SK-N-SH (cell line): ENCODE data around the gene PGGHG.

ENCODE experiments used
- CHD2 ChIP-seq: fragments of 150-350 bp; IDR thresholded peaks from 2 replicates; pipeline ENCODE4 v1.6.1; 2018; ENCODE audit warnings: low read length; ENCODE audit not compliant: partially characterized antibody
- CTCF ChIP-seq: fragments of 200-600 bp; sonication (generic); IDR thresholded peaks from 2 replicates; pipeline ENCODE4 v1.6.1; 2017; ENCODE audit warnings: antibody characterized with exemption, mild to moderate bottlenecking, moderate library complexity
- EP300 ChIP-seq, 2 experiments: IDR thresholded peaks; 2 replicates each; pipeline versions ENCODE4 v1.4.0 to v1.6.1; 2012; ENCODE audit warnings: borderline replicate concordance in 1 of 2, low read depth in 1 of 2, low read length in 1 of 2
- TAF1 ChIP-seq: IDR thresholded peaks from 2 replicates; pipeline ENCODE4 v1.6.1; 2012; ENCODE audit warnings: low read depth, mild to moderate bottlenecking, low read length, moderate library complexity, borderline replicate concordance
- TF ChIP-seq, protein P1 (sequence below): IDR thresholded peaks from 2 replicates; pipeline ENCODE4 v1.4.0; 2012; ENCODE audit warnings: low read depth, borderline replicate concordance

- TF ChIP-seq TAF1 (no peak), CTCF (no peak), CHD2 (no peak), EP300 (IDR thresholded peaks at IDR 0.05; ENCODE audit: borderline replicate concordance in 1 of 2, low read depth in 1 of 2, low read length in 1 of 2) (no peak)
- TF ChIP-seq, protein P1, sequence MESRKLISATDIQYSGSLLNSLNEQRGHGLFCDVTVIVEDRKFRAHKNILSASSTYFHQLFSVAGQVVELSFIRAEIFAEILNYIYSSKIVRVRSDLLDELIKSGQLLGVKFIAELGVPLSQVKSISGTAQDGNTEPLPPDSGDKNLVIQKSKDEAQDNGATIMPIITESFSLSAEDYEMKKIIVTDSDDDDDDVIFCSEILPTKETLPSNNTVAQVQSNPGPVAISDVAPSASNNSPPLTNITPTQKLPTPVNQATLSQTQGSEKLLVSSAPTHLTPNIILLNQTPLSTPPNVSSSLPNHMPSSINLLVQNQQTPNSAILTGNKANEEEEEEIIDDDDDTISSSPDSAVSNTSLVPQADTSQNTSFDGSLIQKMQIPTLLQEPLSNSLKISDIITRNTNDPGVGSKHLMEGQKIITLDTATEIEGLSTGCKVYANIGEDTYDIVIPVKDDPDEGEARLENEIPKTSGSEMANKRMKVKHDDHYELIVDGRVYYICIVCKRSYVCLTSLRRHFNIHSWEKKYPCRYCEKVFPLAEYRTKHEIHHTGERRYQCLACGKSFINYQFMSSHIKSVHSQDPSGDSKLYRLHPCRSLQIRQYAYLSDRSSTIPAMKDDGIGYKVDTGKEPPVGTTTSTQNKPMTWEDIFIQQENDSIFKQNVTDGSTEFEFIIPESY: no peak
These were observed 8.2 kb downstream of the PGGHG start for GRCh38 chr11:297051-297585.
